Left forelimb (tissue), 1 donor: ENCODE measurements around the gene HES5.

Experiments
- DNase-seq: peaks from one replicate; pipeline ENCODE4 v3.0.0-alpha.2; 2018; ENCODE audit warnings: low spot score

Gene HES5

GRCh38 chr1:2514863-2515762 is 14.9 kb downstream of the HES5 start:
- DNase-seq = no peak

DNA sequence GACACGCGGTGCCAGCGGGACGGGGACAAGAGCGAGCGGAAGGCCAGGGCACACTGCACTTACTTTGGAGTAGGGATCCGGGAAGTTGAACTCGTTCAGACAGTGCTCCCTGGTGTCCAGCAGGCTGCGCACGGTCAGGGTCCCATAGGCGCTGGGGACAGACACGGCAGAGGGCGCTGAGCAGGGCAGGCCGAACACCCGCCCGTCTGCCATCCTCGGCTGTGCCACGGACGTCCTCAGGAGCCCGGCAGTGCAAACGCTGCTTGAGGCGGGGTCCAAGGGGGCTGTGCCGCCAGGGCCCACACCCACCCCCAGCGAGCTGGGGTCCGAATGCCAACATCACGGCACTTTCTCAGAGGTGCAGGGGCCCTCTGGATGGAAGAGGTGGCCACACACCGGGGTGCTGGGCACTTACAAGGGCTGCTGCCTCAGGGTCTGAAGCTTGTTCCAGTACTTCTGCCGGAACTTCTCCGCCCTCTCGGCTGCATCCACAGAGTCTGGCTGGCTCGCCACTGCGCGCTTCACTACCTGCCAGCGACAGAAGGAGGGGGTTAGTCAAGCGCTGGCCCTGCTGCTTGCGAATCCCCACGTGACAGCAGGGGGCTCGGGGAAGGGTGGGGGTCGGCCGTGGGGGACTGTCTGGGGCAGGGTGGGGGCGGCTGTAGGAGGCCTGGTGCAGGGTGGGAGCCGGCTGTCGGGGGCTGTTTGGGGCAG is 16.0 kb downstream of the HES5 start:
- DNase-seq = no peak

- no peak for DNase-seq
These were observed 17.1 kb downstream of the HES5 start for GRCh38 chr1:2512862-2513421.

DNA sequence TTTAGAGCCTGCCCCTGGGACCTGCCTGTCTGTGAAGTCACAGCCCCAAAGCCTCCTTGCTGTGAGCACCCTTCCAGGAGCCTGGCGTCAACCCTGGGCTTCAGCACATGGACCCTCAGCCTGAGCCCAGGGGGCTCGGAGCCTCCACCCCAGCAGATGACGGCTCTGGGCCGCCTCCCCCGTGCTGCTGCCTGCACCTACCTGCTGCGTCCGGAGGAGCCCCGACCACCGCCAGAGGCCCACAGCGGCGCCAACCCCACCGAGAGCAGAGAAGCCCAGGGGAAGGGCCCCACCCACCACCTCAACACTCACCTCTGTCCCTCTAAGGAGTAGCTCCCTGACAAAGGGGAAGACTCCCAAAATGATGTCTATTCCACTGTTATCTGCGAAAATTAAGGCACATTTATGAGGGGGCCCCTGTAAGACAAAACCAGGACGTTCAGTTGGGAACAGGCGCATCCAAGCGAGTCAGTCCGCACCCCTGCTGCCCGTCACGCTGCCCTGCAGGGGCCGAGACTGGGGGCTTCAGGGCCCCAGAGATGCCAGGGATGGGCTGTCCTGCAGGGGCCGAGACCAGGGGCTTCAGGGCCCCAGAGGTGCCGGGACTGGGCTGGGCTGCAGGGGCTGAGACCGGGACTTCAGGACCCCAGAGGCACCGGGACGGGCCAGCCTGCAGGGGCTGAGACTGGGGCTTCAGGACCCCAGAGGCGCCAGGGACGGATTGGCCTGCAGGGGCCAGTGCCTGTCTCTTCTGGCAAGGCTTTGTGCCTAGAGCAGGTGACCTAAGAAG is 19.5 kb downstream of the HES5 start:
- no peak for DNase-seq

DNA sequence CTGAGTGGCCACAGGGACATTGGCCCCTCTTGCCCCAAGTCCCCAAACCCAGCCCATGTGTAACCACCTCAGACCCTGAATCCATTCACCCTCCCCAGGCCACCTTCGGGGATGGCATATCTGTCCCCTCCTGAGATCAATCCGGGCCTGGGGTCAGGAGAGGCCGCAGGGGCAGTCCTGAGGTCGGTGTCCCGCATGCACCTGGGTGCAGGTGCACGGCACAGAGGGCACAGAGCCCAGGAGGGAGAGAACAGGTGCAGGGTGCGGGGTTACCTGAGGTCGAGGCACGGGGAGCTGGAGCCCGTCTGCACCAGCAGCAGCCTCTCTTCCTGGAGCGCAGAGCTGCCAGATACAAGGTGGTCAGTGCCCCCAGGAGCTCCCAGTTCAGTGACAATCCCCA is 20.5 kb downstream of the HES5 start:
- DNase-seq = no peak

- no peak for DNase-seq
These were observed 21.3 kb downstream of the HES5 start for GRCh38 chr1:2508751-2509150.

GRCh38 chr1:2508180-2508579 is 21.9 kb downstream of the HES5 start:
- DNase-seq = no peak

DNA sequence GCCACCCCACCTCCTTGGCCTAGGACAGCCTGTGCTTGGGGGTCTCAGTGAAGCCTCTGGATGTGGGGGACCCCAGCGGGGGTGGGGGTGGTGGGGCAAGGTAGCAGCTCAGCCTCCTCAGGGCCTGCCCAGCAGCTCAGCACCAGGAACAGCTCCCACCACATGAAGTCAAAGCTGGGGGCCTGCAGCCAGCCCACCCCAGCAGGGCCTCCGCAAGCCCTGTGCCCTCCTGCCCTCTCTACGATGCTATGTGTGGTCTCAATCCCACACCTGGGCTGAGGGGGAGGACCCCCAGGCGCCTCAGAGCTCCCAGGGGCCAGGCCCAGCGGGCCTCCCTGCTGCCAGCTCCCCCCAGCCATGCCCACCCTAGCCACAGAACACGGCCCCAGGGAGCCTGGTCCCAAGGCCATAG is 22.3 kb downstream of the HES5 start:
- DNase-seq = no peak

GRCh38 chr1:2506901-2507565 is 23.0 kb downstream of the HES5 start:
- no peak for DNase-seq

DNA sequence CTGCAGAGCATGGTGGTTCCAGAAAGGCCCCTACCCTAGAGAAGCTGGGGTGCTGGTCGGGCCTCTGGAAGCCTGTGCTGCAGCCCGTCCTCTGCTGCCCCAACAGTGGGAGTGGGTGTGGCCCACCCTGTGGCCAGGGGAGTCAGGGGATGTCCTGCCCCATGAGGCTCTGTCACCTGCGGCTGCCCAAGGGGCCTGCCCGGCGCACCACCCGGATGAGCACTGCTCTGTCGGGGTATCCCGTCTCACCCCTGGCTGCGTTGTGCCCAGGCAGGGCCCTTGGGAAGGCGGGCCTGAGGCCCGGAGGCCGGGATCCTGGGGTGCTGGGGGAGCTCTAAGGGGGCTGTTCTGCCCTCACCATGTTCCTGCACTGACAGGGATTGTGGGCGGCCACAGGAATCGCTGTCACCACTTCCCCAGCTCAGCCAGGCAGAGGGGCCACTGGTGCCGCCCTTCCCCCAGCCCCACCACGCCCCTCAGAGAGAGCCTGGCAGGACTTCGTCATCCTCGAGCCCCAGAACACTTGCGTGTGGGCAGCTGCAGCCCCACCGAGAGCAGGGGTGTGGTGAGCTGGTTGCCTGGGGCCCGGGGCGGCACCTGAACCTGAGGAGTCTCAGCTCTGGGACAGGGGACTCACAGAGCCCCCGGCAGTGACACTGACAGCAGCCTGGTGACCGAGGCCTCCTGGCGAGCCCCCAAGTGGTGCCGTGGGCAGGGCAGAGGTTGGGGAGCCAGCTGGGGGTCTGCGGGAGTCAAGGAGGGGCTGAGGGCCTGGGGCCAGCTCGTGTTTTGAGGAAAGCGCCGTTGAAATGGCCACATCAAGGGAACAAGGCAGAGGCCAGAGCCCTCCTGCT is 23.8 kb downstream of the HES5 start:
- no peak for DNase-seq

DNA sequence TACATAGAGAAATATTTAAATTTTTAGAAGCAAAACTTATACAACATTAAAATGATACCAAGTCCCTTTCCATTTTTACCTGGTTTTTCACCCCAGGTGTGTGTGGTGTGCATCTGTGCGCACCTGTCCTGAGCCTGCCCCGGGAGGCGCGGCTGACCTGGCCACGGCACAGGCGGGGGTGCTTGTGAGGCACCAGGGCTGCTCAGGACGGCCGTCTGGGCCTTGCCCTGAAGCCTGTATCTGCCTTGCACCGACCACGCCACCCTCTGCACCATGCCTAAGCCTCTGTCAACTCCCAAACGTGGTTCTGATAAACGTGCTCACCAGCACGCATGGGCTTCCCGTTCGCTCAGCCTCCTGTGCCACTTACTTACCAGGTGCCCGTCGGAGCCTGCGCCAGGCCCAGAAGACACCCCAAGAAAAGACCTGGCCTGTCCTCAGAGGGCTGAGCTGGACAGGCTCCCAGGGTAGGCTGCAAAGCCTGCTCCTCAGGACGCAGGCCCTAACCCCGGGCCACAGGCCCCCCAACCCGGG is 24.5 kb downstream of the HES5 start:
- no peak for DNase-seq

- DNase-seq = no peak
These were observed 25.2 kb downstream of the HES5 start for GRCh38 chr1:2504949-2505272.

GRCh38 chr1:2504225-2504948 is 25.7 kb downstream of the HES5 start:
- no peak for DNase-seq

DNA sequence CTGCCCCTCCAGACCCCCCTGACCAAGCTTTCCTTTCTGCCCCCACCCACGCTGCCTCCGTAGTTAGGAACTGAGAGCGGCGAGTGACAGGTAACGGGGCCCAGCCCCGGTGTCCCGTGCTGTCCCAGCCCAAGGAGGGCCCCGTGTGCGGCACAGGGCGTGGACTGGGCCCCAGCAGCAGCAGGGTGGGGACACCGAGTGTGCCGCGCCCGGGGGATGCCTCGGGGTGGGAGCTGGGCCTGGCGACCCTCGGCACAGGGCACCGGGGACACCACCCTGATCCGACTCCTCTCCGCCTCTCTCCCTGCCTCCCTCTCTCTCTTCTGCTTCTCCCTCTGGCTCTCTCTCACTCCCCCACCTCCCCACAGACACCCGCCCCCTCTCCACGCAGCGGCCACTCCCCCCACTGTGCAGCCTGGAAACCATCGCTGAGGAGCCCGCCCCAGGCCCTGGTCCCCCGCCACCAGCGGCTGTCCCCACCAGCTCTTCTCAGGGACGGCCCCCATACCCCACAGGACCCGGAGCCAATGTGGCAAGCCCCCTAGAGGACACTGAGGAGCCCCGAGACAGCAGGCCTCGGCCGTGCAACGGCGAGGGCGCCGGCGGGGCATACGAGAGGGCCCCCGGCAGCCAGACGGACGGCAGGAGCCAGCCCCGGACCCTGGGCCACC is 26.4 kb downstream of the HES5 start:
- no peak for DNase-seq

DNA sequence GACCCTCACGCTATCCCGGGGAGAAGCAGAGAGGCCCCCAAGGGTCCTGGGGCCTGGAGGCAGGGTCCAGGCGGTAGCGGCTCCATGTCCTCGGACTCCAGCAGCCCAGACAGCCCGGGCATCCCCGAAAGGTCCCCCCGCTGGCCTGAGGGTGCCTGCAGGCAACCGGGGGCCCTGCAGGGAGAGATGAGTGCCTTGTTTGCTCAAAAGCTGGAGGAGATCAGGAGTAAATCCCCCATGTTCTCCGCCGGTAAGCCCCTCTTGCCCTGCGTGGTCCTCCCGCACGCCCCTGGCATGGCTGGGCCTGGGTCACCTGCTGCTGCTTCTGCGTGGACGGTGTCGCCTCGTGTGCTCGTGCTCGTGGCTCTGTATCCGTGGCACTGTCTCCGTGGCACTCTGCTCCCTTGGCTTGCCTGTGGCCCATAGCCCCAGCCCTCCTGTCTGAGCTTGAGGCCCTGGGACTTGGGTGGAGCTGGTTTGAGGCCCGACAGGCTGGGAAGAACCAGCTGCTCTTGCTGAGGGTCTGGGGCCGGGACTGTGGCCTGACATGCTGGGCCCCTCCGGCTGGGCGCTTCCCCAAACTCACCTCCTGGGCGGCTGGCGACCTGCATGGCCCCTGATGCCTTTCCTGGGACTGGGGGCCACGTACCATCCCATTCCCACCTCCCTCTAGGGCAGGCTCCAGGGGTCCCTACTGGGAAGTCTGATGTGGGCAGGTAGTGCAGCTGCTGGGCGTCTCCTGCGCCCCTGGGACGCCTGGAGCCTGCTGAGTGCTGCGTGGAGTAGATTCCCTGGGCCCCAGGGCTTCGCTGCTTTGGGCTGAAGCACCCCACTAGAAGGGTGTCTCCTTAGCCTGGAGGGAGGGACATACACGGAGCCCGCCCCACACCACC is 27.2 kb downstream of the HES5 start:
- DNase-seq = no peak

DNA sequence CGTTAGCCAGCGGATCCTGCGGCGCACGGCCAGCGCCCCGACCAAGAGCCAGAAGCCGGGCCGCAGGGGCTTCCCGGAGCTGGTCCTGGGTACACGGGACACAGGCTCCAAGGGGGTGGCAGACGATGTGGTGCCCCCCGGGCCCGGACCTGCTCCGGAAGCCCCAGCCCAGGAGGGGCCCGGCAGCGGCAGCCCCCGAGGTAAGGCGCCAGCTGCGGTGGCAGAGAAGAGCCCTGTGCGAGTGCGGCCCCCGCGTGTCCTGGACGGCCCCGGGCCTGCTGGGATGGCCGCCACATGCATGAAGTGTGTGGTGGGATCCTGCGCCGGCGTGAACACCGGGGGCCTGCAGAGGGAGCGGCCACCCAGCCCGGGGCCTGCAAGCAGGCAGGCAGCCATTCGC is 27.9 kb downstream of the HES5 start:
- no peak for DNase-seq

DNA sequence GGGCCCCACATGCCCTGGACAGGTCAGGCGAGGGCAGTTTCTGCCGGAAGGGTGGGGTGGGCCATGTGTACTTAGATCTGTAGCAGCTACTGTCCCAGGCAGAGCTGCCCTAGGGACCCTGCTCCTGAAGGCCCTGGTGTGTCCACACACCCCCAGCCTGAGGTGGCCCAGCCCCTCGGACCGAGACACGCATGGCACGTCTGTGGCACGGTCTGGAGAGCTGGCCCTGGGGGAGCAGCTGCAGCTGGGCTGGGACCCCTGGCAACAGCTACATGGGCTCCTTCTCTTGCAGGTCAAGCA is 28.3 kb downstream of the HES5 start:
- DNase-seq = no peak

- DNase-seq = no peak
These were observed 28.8 kb downstream of the HES5 start for GRCh38 chr1:2501041-2501819.
